Measurements from ENCODE around the gene NANOS1. TPM values are rescaled to one million over a fixed set of nuclear protein-coding genes. Genes with fewer than 3 reads are reported as not detected.
A peak's percentile ranks its signal among the peaks of the same experiment; 100 is the strongest.

NANOS1 gene
- polyA plus RNA-seq, 4 donors: 3.1 to 5.3 (median 3.6) TPM

DNA sequence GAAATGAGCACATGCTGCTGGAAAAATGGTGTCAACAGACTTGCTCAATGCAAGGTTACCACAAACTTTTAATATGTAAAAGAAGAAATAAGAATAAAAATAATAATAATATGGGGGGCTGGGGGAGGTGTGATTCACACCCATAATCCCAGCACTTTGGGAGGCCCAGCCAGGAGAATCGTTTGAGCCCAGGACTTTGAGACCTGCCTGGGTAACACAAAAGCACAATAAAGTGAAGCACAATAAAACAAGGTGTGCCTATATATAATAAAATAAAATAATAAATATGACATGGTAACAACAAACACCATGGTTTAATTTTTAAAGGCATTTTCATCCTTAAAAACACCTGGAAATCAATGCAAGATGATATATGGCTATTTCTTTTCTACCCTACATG lies 26.0 kb downstream of the NANOS1 start:
- DNase-seq (ENCODE audit: low read depth in 4 of 4, low spot score in 2 of 4): no peak

DNA sequence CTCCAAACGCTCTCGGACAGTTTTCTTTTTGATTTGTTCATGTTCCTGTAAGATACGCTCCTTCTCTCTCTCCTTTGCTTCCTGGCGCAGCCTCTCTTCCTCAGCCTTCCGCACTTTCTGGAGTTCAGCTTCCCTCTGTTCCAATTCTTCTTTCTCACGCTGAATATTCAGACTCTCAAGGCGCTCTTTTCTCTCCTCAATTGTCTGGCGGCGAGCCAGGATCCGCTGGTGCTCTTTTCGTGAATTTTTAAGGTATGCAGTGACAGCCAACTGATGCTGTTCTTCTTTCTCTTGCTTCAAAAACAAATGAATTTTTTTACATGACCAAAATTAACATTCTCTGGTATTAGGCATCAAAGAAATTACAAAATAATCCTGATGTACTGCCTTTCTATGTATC lies 28.5 kb downstream of the NANOS1 start:
- DNase-seq (ENCODE audit: low read depth in 4 of 4, low spot score in 2 of 4): no peak

DNA sequence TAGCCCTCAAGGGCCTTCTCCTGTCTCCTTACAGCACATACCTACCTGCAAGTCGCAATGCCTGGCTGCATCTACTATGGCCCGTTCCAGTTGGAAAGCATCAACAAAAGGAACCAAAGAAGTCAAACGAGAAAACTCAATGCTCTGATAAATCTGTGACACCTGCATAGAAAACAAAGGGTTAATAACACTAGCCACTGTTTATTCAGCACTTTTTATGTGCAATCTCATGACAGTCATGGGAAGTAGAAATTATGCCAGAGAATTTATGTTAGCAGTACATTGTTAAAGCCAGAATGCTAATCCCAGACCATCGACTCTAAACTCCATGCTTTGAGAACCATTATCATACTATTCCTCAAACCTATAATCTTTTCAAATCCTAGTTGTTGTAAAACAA lies 30.0 kb downstream of the NANOS1 start:
- no peak for DNase-seq (ENCODE audit: low read depth in 4 of 4, low spot score in 2 of 4)

DNA sequence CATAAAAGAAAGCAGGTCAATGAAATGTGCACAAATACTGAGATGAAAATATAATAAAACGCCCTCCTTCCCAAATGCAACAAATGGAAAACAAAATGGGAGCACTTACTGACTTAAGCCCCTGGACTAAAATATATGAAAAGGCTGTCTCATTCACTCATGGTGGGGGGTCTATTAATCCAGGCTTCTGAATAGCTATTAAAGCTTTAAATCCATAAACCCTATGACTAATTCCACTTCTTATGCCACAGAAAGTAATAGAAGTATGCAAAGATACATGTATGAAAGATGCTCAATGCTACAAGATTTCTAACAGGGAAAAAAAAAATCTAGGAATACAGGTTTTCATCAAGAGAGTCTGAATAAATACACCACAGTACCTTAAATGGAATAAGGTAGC lies 30.6 kb downstream of the NANOS1 start:
- no peak for DNase-seq (ENCODE audit: low read depth in 4 of 4, low spot score in 2 of 4)

DNA sequence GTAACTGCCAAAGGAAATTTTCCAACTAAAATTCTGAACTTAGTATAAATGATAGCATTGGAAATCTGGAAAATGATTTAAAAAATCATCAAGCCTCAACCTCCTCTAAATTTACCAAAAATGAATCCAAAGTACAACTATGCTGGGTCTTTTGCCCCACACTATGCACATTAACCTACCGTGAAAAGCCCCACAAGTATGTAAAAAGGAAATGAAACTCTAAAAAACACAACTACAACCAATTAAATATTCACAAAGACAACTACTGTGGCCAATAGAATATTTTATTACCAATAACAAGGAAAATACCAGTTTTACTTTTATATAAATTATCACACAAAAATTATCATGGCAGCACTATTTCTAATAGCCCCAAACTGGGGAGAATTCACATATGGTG lies 31.8 kb downstream of the NANOS1 start:
- DNase-seq (ENCODE audit: low read depth in 4 of 4, low spot score in 2 of 4): no peak

DNA sequence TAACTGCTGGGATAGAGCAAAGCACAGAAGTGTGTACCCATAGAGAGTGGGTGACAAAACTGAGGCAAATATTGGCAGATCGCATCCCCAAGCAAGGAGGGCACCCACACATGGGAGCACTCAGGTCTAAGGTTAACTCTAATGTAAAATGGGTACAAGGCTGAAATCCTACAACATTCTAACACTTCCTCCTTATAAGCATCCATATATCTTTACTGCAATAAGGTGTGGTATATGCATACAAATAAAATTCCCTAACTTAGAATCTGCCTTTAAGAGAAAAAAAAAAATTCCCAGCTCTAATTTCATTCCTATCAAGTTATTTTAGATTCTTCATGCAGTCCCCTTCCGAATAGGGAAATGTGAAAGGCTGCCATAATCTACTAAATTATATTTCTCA lies 32.4 kb downstream of the NANOS1 start:
- no peak for DNase-seq (ENCODE audit: low read depth in 4 of 4, low spot score in 2 of 4)

DNA sequence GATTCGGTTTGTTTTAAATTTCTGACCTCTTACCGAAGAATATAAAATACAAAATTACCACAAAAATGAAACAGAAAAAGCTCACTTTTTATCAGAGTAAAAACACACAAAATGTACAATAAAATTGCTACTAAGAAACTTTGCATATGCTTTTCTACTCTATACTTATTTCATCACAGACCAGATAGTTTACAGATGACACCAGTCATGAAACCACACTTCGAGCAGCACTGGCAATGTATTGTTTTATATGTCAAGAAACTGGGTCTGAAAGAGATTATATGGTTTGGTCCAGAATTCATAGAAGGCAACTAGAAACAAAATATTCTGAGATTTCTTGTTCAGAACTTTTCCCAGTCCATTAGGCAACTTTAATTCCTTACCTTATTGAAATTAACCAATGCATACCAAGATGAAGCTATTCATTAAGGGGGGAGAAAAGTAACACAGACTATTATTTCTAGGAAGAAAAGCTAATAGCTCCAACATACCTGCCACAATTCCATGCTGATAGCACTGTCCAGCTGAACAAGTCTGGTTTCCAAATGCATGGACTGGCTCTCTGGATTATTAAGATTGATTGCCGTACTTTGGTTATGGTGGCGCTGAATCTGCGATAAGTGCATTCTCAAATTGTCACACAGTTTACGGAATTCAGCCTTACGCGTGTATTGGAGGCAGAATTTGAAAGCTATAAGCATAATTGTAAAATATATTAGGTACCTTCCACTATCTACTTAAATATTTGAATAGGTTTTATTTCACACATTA lies 41.1 kb downstream of the NANOS1 start:
- no peak for DNase-seq (ENCODE audit: low read depth in 4 of 4, low spot score in 2 of 4)

DNA sequence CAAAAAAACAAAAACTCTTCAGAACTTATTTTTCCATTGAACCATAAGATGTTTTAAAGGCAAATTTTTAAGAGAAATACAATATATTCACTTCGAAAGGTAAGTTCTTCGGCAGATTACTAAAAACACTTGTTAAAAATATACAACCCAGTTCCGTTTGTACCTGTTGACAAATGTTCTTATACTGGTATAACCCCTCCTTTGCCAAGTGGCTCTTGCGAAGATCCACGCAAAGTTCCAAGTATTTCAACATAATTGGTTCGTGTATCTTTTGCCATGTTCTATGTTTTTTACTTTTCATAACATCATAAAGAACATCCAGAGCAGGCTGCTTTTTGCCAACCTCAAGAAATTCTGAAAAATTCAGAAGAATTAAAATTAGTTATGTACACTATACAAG lies 44.1 kb downstream of the NANOS1 start:
- no peak for DNase-seq (ENCODE audit: low read depth in 4 of 4, low spot score in 2 of 4)

DNA sequence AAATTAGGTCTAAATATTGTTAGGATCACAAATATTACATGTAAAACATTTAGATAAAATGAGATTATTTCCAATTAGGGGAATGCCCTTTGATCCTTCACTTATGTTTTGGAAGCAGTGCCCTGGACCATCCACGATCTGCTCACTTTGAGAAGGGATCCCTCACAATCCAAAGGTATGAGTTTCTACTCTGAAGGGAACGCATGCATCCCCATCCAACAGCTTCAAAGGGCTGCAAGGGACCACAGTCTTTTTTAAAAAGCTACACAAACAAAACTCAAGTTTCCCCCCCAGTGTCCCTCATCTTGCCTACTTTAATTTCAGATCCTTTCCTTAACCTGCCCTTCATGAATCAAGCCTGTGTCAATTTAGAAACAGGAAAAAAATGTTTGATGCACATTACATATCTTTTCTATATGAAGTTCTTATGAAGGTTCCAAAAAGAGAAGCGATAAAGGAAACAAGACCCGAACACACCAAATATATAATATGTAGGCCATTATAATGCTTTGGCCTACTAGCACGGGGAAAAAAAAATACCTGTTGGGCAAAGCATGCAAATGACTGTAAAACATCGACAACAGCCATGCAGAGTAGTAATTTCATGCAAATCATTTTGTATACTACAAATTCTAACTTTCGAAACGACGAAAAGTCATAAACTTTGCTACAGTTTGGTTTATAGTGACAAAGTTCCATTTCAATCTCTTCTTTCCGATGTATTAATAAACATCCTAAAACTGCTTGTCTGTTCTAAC lies 49.1 kb downstream of the NANOS1 start:
- no peak for DNase-seq (ENCODE audit: low read depth in 4 of 4, low spot score in 2 of 4)

DNA sequence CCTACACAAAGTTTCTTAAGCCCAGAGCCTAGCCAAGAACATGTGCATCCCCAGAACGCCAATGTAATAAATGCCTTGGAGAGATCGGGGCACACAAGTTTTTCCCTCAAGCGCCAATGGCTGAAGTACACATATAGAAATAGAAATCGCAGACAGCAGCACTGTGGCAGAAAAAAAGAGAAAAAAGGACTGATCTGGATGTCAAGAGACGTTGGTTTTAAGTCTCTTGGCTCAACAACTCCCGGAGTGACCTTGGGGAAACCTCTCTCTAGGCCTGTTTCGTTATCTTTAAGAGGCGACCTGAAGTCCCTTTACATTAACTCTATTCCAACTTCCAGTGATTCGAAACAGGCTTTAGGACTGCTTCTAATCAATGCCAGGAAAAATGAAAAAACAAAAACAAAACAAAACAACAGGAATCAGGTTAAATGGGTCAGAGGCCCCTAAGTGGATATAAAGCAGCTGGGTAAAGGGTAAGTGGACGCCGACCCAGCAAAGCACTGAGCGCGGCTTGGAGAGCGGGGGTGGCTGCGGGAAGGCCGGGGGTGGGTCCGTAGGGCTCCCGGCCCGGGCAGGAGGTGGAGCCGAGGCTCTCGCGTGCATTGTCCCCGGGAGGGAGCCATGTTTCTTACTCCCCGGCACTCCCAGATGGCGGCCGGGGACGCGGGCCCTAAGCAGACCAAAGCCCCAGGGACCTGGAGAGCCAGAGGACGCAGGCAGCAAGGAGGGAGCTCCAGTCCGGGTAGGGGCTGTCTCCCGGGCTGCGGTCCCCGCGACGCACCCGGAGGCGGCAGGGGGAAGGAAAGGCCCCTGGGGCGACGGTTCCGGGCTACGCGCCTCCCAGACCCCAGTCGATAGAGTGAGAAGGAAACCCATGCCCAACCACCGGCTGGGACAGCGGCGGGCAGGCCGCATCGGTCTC lies 50.3 kb downstream of the NANOS1 start:
- DNase-seq (ENCODE audit: low read depth in 4 of 4, low spot score in 2 of 4): peak; percentile 44 to 60 (median 52)

DNA sequence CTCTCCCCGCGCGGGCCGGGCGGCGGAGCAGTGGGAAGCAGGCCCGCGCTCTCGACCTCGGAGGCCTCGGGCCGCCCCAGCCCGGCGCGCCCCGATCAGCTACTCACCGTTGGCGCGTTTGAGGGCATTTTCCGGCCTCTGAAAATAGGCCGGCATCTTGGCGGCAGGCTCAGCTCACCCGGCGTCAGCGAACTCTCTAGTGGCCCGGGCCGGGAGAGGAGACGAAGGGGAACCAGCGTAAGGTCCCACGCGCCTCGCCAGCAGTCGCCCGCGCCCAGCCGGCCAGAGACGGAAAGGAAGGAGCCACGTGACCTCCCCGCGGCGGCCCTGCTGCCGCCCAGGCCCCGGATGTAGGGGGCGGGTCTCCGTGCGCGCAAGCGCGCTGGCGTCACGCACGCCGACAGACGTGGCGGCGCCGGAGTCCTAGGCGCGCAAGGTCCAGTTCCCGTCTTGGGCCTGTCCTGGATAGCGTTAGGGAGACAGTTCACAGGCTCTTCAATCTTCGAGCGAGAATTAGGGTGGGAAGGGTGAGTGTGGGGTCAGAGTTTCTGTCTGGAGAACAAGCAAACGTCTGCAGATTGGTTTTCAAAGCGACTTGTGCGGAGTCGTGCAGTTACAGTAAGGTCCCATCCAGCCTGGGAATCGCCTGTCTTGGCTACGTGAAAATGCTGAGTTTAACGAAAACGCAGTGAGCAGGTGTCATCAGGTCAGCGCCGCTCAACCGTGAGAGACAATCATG lies 51.2 kb downstream of the NANOS1 start, which contains the start of gene EIF3A:
EIF3A (minus strand) TSS at position 297 of the 739 bp plus-strand sequence; CDS start at position 156, 141 bp downstream.
- DNase-seq (ENCODE audit: low read depth in 4 of 4, low spot score in 2 of 4): peak; percentile 82 to 97 (median 88)

Other genes with a start within 250 kb of the NANOS1 start
- gene EIF3A, start 51.1 kb downstream of the NANOS1 start, polyA plus RNA-seq (ENCODE audit: insufficient read length in 4 of 4): 100 to 1,000 TPM; 173 to 197 (median 190) TPM
- 10 to 100 TPM; 50.3 to 71.1 (median 55.2) TPM for gene DENND10, start 74.4 kb downstream of the NANOS1 start, polyA plus RNA-seq (ENCODE audit: insufficient read length in 4 of 4)
- gene SFXN4, start 136.0 kb downstream of the NANOS1 start, polyA plus RNA-seq (ENCODE audit: insufficient read length in 4 of 4): 10 to 100 TPM; 24.6 to 32.7 (median 30.5) TPM
- gene PRDX3, start 149.1 kb downstream of the NANOS1 start, polyA plus RNA-seq (ENCODE audit: insufficient read length in 4 of 4): 100 to 1,000 TPM; 254 to 299 (median 266) TPM
- gene GRK5, start 177.9 kb downstream of the NANOS1 start, polyA plus RNA-seq (ENCODE audit: insufficient read length in 4 of 4): 10 to 100 TPM; 15.0 to 17.4 (median 16.4) TPM

Measured in left renal cortex interstitium (tissue), 4 donors.